Lung (tissue), 12 donors: ENCODE measurements around the gene TMEM156. TPM values are rescaled to one million over a fixed set of nuclear protein-coding genes. Genes with fewer than 3 reads are reported as not detected.
A peak's percentile ranks its signal among the peaks of the same experiment; 100 is the strongest.

Experiments
- ATAC-seq: fragments of 200-7000 bp; cut with Tn5 transposase; one replicate; pipeline ENCODE4 v1.9.1; 2020; ENCODE audit warnings: moderate number of reproducible peaks; ENCODE audit not compliant: insufficient read depth, low FRiP score
- DNase-seq, 3 donors: peaks; one replicate each; pipeline ENCODE4 v3.0.0-alpha.2; 2013 to 2017
- H3K27ac ChIP-seq, 2 donors: one replicate each; pipeline ENCODE4 v1.5.1; 2013; ENCODE audit warnings: mild to moderate bottlenecking in 2 of 2, moderate library complexity in 2 of 2, control low read depth in 1 of 2, inconsistent platforms in 1 of 2, low read depth in 1 of 2, low read length in 1 of 2
- H3K27me3 ChIP-seq, 3 donors: one replicate each; pipeline ENCODE4 v1.5.1; 2013; ENCODE audit warnings: low read length in 2 of 3; ENCODE audit not compliant: control insufficient read depth in 3 of 3, insufficient read depth in 3 of 3
- H3K36me3 ChIP-seq, 4 donors: one replicate each; pipeline ENCODE4 v1.5.1; 2013; ENCODE audit warnings: low read length in 4 of 4, mild to moderate bottlenecking in 1 of 4, moderate library complexity in 1 of 4; ENCODE audit not compliant: control insufficient read depth in 4 of 4, insufficient read depth in 4 of 4
- H3K4me1 ChIP-seq, 5 donors: one replicate each; pipeline ENCODE4 v1.5.1; 2013; ENCODE audit warnings: low read length in 5 of 5, mild to moderate bottlenecking in 2 of 5, moderate library complexity in 1 of 5; ENCODE audit not compliant: control insufficient read depth in 5 of 5, insufficient read depth in 5 of 5
- H3K4me3 ChIP-seq: one replicate; pipeline ENCODE4 v1.5.1; 2013; ENCODE audit warnings: mild to moderate bottlenecking, control low read depth, moderate library complexity
- H3K9ac ChIP-seq, 2 donors: one replicate each; pipeline ENCODE4 v1.5.1; 2013; ENCODE audit warnings: low read length in 2 of 2, control low read depth in 1 of 2; ENCODE audit not compliant: insufficient read depth in 1 of 2
- H3K9me3 ChIP-seq, 4 donors: one replicate each; pipeline ENCODE4 v1.5.1; 2013; ENCODE audit warnings: low read length in 3 of 4, mild to moderate bottlenecking in 1 of 4, moderate library complexity in 1 of 4; ENCODE audit not compliant: control insufficient read depth in 4 of 4, insufficient read depth in 3 of 4
- CTCF ChIP-seq: IDR thresholded peaks from 2 replicates; pipeline ENCODE4 v1.5.1; 2012; ENCODE audit warnings: mild to moderate bottlenecking; ENCODE audit errors: control extremely low read depth, extremely low read depth
- WGBS, 2 donors: extraction: QIAGEN DNeasy Blood & Tissue Kit; methylation state at CpG; one replicate each; pipeline ENCODE4 v1.1.7; 2013; 5-methylcytosine and 5-hydroxymethylcytosine counted together
- polyA plus RNA-seq, 2 donors: library from polyadenylated mRNA; stranded (reverse); fragments of 200-250 nt; gene quantifications; one replicate each; pipeline ENCODE4 v1.2.1, GENCODE V29; 2013
- total RNA-seq, 2 donors: library from RNA; depleted of rRNA in 1 of 2; stranded (reverse); fragments of >200 nt in 1 of 2; gene quantifications; one replicate each; pipeline ENCODE4 v1.2.1, GENCODE V29; 2014 to 2021
- donor health status: control.
- donor health status: control.
- donor health status: Bipolar disorder and iron deficiency.
- donor health status: healthy.
- donor health status: DM: yes; HTN: yes; CAD: no.

The TMEM156 gene
- total and polyA plus RNA-seq, 4 donors: 0.95 to 3.5 (median 1.2) TPM

GRCh38 chr4:38949411-38950051, 82.7 kb downstream of the TMEM156 start:
- no peaks in the 10 kb centered on the region for H3K9me3 ChIP-seq
- 31 to 34% methylated on average over 5 of the region's 5 CpGs for WGBS, 2 donors
- H3K36me3 ChIP-seq: peaks cover 0 to 5% (median 4%) of the 10 kb centered on the region in 4 donors
- H3K9ac ChIP-seq: no peak overlapping the region
- no peak overlapping the region for H3K27ac ChIP-seq
- no peaks in the 10 kb centered on the region for H3K27me3 ChIP-seq
- ATAC-seq (no peak), DNase-seq (no peak)
- H3K4me1 ChIP-seq: peaks cover 0 to 5% (median 0%) of the 10 kb centered on the region in 5 donors
- TF ChIP-seq CTCF: no peak
- no peak overlapping the region for H3K4me3 ChIP-seq

GRCh38 chr4:38948551-38948950, 83.7 kb downstream of the TMEM156 start:
- no peaks in the 10 kb centered on the region for H3K27me3 ChIP-seq
- H3K36me3 ChIP-seq: peaks cover 4 to 9% (median 6%) of the 10 kb centered on the region in 4 donors
- peak overlapping the region in 1 of 2 donors; percentile 9 for H3K27ac ChIP-seq
- H3K9me3 ChIP-seq: no peaks in the 10 kb centered on the region
- DNase-seq (peak in 2 of 3 donors; percentile 15 to 59), ATAC-seq (peak; percentile 48)
- H3K9ac ChIP-seq: no peak overlapping the region
- H3K4me1 ChIP-seq: peaks cover 0 to 5% (median 1%) of the 10 kb centered on the region in 5 donors
- no peak overlapping the region for H3K4me3 ChIP-seq
- WGBS, 2 donors: 66 to 90% methylated on average over 2 of the region's 2 CpGs
- TF ChIP-seq CTCF: no peak

DNA sequence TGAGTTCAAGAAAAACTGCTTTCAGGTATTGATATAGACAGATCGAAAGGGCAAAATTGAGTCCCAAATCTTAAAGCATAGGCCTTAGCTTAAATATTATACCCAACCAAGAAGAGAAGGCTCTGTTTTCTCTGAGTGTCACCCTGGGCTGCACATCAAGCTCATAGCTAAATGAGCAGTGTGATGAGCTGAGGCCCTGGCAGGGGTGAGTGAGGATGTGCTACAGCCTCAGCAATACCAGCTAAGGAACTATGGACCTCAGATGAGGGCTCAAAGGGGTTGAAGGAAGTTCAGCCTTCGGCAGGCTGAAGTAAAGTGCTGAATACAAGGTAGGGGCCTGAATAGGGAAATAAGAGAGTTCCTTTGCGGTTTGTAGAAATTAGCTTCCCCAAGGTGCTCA, 85.3 kb downstream of the TMEM156 start:
- Histone ChIP-seq H3K4me1 (peaks cover 0 to 6% (median 3%) of the 10 kb centered on the region in 5 donors), H3K9ac (no peak overlapping the region), H3K27me3 (no peaks in the 10 kb centered on the region), H3K27ac (no peak overlapping the region), H3K9me3 (no peaks in the 10 kb centered on the region), H3K36me3 (peaks cover 5 to 9% (median 7%) of the 10 kb centered on the region in 4 donors), H3K4me3 (no peak overlapping the region)
- WGBS, 2 donors: 66 to 81% methylated on average over 3 of the region's 3 CpGs
- no peak for TF ChIP-seq CTCF
- DNase-seq: no peak
- no peak for ATAC-seq
